Tibial artery (tissue), 4 donors: ENCODE measurements around the gene SERPINB5.

Experiments used
- DNase-seq, 2 donors: peaks; one replicate each; pipeline ENCODE4 v3.0.0-alpha.2; 2019
- H3K27ac ChIP-seq, 2 donors: fragments of 200-600 bp; sonication (generic) in 1 of 2; 1 replicate in 1 of 2; 2 replicates in 1 of 2; pipeline ENCODE4 v1.5.1; 2018 to 2019; ENCODE audit warnings: mild to moderate bottlenecking in 1 of 2
- H3K27me3 ChIP-seq, 2 donors: fragments of 200-600 bp; sonication (generic) in 1 of 2; one replicate each; pipeline versions ENCODE4 v1.5.1 to v1.6.0; 2016 to 2019
- H3K36me3 ChIP-seq, 3 donors: fragments of 200-600 bp; sonication (generic) in 2 of 3; one replicate each; pipeline ENCODE4 v1.5.1; 2016 to 2019; ENCODE audit warnings: mild to moderate bottlenecking in 2 of 3
- H3K4me1 ChIP-seq, 4 donors: fragments of 200-600 bp; sonication (generic) in 2 of 4; 1 replicate in 3 of 4; 2 replicates in 1 of 4; pipeline ENCODE4 v1.5.1; 2016 to 2019
- H3K4me3 ChIP-seq, 2 donors: fragments of 200-600 bp; sonication (generic) in 1 of 2; 1 replicate in 1 of 2; 2 replicates in 1 of 2; pipeline ENCODE4 v1.5.1; 2018 to 2019; ENCODE audit warnings: mild to moderate bottlenecking in 2 of 2
- H3K9me3 ChIP-seq, 3 donors: fragments of 200-600 bp; sonication (generic) in 1 of 3; one replicate each; pipeline ENCODE4 v1.5.1; 2016 to 2019
- CTCF ChIP-seq, 2 experiments: fragments of 200-600 bp in 1 of 2; fragments of 450-650 bp in 1 of 2; IDR thresholded peaks; one replicate each; pipeline ENCODE4 v1.5.1; 2017 to 2019; ENCODE audit warnings: antibody characterized with exemption in 2 of 2, mild to moderate bottlenecking in 1 of 2, moderate library complexity in 1 of 2
- intact Hi-C: fragments of 100-400 bp; cut with DNase I; formaldehyde crosslinking; loops from one replicate; pipeline ENCODE4 v1.15.0; 2023; ENCODE audit warnings: low total_unique reads

Gene SERPINB5

GRCh38 chr18:63477968-63478367 is 1.2 kb downstream of the SERPINB5 start:
- no peak for DNase-seq
- H3K4me1 ChIP-seq, result no peaks in the 10 kb centered on the region
- no peak overlapping the region for H3K27ac ChIP-seq
- H3K9me3 ChIP-seq, result no peaks in the 10 kb centered on the region
- intact Hi-C loops, result no loop called here
- no peak overlapping the region for H3K4me3 ChIP-seq
- H3K36me3 ChIP-seq, result no peaks in the 10 kb centered on the region
- no peak for TF ChIP-seq CTCF (IDR thresholded peaks at IDR 0.05)
- peaks cover 0 to 4% of the 10 kb centered on the region in 2 donors for H3K27me3 ChIP-seq

DNA sequence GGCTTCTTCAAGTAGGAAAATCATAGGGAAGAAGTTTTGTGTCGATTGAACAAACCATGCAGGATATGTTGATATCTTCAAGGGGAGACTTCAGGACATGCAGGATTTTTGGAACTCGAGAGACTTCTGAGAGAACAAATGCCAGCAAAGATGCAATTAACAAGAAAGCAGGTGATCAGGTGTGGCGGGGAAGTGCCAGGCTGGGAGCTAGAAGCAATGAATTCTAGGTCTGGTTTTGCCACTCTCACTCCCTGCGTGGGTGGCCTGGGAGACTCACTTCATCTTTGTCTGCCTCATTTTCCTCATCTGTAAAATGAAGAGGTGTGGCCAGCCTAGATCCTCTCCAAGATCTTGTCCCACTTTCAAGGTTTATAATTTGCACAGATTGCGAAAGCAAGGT is 3.1 kb downstream of the SERPINB5 start:
- no peak for DNase-seq
- no peaks in the 10 kb centered on the region for H3K4me1 ChIP-seq
- TF ChIP-seq CTCF (IDR thresholded peaks at IDR 0.05), result no peak
- peaks cover 0 to 4% of the 10 kb centered on the region in 2 donors for H3K27me3 ChIP-seq
- H3K36me3 ChIP-seq, result no peaks in the 10 kb centered on the region
- no peak overlapping the region for H3K4me3 ChIP-seq
- intact Hi-C loops, result no loop called here
- H3K27ac ChIP-seq, result no peak overlapping the region
- H3K9me3 ChIP-seq, result no peaks in the 10 kb centered on the region

GRCh38 chr18:63480476-63480875 is 3.7 kb downstream of the SERPINB5 start:
- Histone ChIP-seq H3K4me3 (no peak overlapping the region), H3K27me3 (peaks cover 0 to 4% of the 10 kb centered on the region in 2 donors), H3K36me3 (no peaks in the 10 kb centered on the region), H3K4me1 (no peaks in the 10 kb centered on the region), H3K27ac (no peak overlapping the region), H3K9me3 (no peaks in the 10 kb centered on the region)
- no peak for TF ChIP-seq CTCF (IDR thresholded peaks at IDR 0.05)
- intact Hi-C loops, result no loop called here
- DNase-seq, result no peak

- intact Hi-C loops, result no loop called here
- Histone ChIP-seq H3K36me3 (no peaks in the 10 kb centered on the region), H3K27ac (no peak overlapping the region), H3K4me1 (no peaks in the 10 kb centered on the region), H3K27me3 (peaks cover 0 to 4% of the 10 kb centered on the region in 2 donors), H3K4me3 (no peak overlapping the region), H3K9me3 (no peaks in the 10 kb centered on the region)
- no peak for TF ChIP-seq CTCF (IDR thresholded peaks at IDR 0.05)
- DNase-seq, result no peak
These were observed 4.2 kb downstream of the SERPINB5 start for GRCh38 chr18:63480915-63481314.

DNA sequence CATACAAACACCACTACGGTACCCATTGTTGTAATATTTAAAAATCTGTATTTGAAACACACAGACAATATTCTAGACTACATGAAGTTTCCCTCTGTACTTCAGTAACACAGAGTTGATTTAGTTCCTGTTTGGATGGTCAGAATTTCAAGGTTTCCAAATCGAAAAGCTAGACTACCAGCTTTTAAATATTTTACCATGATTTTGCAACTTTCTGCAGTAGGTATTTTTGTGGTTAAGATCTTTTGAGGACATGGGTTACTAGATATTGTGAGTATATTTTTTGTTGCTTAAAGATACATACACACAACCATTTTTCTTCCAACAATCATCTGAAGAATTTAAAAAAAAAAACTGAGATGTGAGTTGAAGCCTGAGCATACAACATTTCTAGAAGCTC is 10.9 kb downstream of the SERPINB5 start:
- no peaks in the 10 kb centered on the region for H3K9me3 ChIP-seq
- no peak for DNase-seq
- no peak overlapping the region for H3K27ac ChIP-seq
- H3K4me3 ChIP-seq, result no peak overlapping the region
- H3K36me3 ChIP-seq, result no peaks in the 10 kb centered on the region
- TF ChIP-seq CTCF (IDR thresholded peaks at IDR 0.05), result no peak
- H3K4me1 ChIP-seq, result no peaks in the 10 kb centered on the region
- H3K27me3 ChIP-seq, result no peaks in the 10 kb centered on the region
- intact Hi-C loops, result no loop called here

DNA sequence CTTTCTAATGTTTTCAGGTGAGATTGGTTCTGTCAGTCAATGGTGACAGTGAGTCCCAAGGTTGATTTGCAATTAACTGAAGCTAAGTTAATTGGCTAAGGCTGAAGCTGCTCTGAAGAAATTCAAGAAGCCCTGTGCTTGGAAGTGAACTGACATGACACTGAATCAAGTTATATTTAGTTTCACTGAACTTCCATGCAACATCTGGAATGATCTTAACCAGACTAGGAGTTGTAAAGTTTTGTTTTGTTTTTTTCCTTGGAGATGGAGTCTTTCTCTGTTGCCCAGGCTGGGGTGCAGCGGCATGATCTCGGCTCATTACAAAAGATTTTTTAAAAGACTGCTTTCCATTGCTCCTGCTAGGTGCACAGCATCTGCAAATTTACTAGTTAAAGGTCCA is 11.4 kb downstream of the SERPINB5 start:
- Histone ChIP-seq H3K4me1 (no peaks in the 10 kb centered on the region), H3K27me3 (no peaks in the 10 kb centered on the region), H3K36me3 (no peaks in the 10 kb centered on the region), H3K9me3 (no peaks in the 10 kb centered on the region), H3K27ac (no peak overlapping the region), H3K4me3 (no peak overlapping the region)
- no peak for DNase-seq
- intact Hi-C loops, result no loop called here
- TF ChIP-seq CTCF (IDR thresholded peaks at IDR 0.05), result no peak
